Panc1 (cell line): ENCODE measurements around the gene PRKAA1.
"Not testable (repeated sequence)": the region's sequence is repeated elsewhere in the genome, so short reads cannot be mapped to it uniquely, and the experiment has no call there.

Experiments
- CTCF ChIP-seq: fragments of 450-650 bp; IDR thresholded peaks from 2 replicates; pipeline ENCODE4 v1.5.1; 2017; ENCODE audit warnings: mild to moderate bottlenecking
- REST ChIP-seq, 2 experiments: IDR thresholded peaks; 2 replicates each; pipeline ENCODE4 v1.6.1; 2011 to 2012; ENCODE audit warnings: low read depth in 2 of 2, control low read depth in 1 of 2, low read length in 1 of 2, mild to moderate bottlenecking in 1 of 2, moderate library complexity in 1 of 2; ENCODE audit not compliant: insufficient read depth in 1 of 2

GRCh38 chr5:40788941-40789340, 9.2 kb downstream of the PRKAA1 start:
- not testable (repeated sequence) for TF ChIP-seq CTCF; REST (IDR thresholded peaks at IDR 0.05; ENCODE audit: insufficient read depth in 1 of 2, low read depth in 2 of 2, low read length in 1 of 2)
